NCI-H1048 (cell line): ENCODE results near the gene LSG1.
A peak's percentile ranks its signal among the peaks of the same experiment; 100 is the strongest.
"Not testable (repeated sequence)": the region's sequence is repeated elsewhere in the genome, so short reads cannot be mapped to it uniquely, and the experiment has no call there.

Experiments used
- DNase-seq: peaks from one replicate; lab custom pipeline; 2025; lab: John Stamatoyannopoulos, UW

The LSG1 gene

GRCh38 chr3:194657439-194657838 is 14.6 kb downstream of the LSG1 start:
- DNase-seq = no peak

- DNase-seq = no peak
Measured at GRCh38 chr3:194654443-194654842, 17.5 kb downstream of the LSG1 start.

- no peak for DNase-seq
Measured at GRCh38 chr3:194647747-194648146, 24.2 kb downstream of the LSG1 start.

- DNase-seq = no peak
Measured at GRCh38 chr3:194642769-194643168, 29.2 kb downstream of the LSG1 start.

DNA sequence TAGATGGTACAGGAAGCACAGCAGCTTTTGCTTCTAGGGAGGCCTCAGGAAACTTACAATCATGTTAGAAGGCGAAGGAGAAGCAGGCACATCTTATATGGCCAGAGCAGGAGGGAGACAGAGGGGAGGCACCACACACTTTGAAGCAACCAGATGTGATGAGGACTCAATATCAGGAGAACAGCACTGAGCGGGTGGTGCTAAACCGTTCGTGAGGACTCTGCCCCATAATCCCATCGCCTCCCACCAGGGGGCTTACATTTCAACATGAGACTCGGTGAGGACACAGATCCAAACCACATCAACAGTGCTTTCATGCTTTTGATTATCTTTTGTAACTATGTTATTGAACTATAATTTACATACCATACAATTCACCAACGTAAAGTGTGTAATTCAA is 31.2 kb downstream of the LSG1 start:
- no peak for DNase-seq

DNA sequence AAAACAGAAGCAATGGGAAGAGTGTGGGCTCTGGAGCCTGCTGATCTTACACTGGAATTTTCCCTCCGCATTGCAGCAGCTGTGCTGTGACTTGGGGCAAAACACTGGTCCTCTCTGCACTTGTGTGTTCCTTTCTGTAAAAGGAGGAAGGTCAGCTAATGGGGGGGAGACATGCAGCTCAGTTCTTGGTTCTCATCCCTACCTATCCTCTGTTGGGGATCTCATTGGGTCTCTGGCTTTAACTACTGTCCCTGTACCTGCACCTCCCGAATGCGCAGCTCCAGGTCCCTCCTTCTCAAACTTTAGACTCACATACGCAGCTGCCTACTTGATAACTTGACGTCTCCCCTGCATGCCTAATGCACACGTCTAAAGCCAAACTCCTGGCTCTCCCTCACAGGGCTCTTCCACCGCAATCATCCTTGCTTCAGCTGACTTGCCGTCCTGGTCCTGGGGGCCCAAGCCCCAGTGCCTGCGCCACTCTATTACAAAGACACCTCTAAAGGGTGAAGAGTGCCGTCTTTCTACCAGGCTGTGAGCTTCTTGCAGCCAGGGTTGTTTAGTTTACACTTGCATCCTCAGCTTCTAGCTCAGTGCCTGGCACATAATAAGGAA is 32.9 kb downstream of the LSG1 start:
- no peak for DNase-seq

- no peak for DNase-seq
Measured at GRCh38 chr3:194637541-194638400, 34.2 kb downstream of the LSG1 start.

GRCh38 chr3:194637066-194637465 is 34.9 kb downstream of the LSG1 start:
- no peak for DNase-seq

GRCh38 chr3:194633349-194634004 is 38.5 kb downstream of the LSG1 start, which contains the start of gene TMEM44:
Gene TMEM44, minus strand, starts transcription at chr3:194633419. Its CDS starts 204 bp downstream, at chr3:194633215.
- DNase-seq = peak; percentile 63

- DNase-seq = no peak
Measured at GRCh38 chr3:194632809-194633348, 39.1 kb downstream of the LSG1 start.

DNA sequence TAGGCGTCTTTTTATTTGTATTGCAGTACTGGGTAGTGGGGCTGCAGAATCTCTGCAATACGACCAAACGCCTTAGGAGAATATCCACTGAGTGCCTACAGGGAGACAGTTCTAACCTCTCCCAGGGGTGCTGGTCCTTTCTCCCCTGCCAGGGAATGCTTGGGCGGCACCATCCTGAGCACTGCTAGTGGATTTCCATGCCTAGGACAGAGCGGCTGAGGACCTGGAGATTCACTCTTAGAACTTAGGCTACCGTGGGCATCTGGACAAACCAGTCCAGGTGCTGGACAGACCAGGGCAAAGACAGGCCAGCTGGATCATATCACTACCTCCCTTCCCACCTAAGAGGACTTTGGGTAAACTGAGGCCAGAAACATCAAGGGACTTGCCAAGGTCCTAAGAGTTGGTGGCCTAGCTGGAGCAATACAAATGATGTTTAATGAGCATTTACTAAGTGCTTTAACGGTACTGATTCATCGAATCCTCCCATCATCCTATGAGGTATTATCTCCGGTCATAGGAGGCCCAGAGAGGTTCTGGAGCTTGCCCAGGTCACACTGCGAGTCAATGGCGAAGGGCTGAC is 39.7 kb downstream of the LSG1 start:
- no peak for DNase-seq

- DNase-seq = no peak
Measured at GRCh38 chr3:194631696-194632095, 40.3 kb downstream of the LSG1 start.

- DNase-seq = not testable (repeated sequence)
Measured at GRCh38 chr3:194630681-194631080, 41.3 kb downstream of the LSG1 start.

DNA sequence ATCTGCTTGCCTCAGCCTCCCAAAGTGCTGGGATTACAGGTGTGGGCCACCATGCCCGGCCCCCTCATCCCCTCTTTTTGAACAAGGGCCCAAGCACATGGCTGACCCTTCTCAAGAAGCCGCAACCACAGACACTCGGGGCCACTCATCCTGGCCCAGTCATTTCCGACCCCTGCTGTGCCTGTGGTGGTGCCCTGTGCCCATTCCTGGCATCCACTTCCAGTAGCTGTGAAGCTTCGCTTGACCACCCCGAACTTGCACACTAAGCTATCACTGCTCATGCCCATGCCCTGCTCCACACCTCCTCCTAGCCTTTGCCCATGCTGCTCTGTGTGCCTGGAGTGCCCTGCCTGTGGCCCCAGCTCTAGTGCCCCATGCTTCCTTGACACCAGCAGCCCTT is 47.0 kb downstream of the LSG1 start:
- DNase-seq = no peak

DNA sequence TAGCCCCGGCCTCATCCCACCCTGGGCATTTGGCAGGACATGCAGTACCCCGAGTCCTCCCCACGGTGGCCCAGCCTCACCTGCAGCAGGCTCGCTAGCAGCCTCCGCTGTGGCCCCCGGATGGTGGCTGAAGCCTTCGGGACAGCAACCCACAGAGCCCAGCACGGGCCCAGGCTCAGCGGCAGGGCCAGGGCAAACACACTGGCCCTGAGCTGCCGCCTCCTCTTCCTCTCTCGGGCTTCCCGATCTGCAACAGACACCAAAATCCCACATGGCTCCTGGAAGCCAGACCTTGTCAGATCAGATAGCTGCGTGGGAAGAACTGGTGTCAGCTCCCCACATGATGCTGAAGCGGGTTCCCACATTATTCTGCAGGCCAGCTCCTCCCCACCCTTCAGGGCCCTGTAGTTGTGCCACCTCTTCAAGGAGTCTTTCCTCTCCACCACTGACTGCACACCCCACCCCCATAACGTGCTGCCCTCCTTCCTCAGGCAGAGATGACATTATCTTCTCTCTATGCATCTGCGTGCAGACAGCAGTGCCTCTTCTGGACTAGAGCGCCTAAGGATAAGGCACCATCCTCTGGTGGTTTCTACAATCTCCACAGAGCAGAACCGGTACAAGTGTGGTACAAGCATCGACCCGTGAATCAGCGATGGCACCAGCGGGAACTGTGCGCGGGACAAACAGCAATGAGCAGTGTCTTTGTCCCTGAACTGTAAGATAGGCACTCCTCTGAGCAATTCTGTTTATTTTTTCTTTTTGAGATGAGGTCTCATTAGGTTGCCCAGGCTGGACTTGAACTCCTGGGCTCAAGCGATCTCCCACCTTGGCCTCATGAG is 48.3 kb downstream of the LSG1 start:
- DNase-seq = no peak

DNA sequence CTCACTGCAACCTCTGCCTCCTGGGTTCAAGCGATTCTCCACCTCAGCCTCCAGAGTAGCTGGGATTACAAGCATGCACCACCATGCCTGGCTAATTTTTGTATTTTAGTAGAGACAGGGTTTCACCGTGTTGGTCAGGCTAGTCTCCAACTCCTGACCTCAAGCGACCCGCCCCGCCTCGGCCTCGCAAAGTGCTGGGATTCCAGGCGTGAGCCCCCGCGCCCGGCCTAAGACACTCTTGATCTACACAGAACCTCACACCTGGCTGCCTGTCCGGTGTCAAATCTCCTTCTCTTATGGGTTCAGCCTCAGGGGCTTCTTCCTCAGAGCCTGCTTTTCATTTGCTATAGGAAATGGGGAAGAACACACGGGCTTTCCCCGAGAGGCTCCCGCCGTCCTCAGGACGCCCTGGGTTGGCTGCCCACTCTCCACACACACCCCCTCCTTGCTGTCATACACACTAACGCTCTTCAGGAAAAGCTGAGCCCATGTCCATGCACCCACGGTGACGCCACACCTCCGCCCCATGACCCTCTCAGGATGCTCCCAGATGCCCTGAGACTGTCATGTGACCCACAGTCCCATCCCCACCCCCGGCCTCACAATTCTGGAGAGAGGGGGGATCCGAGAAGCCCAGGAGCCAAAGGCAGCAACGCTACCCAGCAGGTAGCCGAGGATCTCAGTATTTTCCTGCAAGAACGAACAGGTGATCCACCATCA is 49.2 kb downstream of the LSG1 start:
- no peak for DNase-seq

- no peak for DNase-seq
Measured at GRCh38 chr3:194621947-194622346, 50.0 kb downstream of the LSG1 start.

DNA sequence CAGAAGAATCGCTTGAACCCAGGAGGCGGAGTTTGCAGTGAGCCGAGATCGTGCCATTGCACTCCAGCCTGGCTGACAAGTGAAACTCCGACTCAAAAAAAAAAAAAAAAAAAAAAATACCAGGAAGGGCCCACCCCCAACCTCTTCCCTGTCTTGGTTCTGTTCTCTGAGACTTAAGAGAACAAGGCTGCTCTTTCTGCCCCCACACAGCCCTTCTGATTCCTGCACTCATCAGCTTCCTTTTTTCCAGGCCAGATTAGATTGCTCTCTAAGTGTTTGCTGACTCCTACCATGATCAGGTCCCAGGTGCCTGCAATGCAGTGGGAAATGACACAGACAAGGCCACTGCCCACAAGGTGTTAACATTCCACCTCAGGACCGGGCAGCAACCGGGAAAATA is 51.8 kb downstream of the LSG1 start:
- DNase-seq = no peak

DNA sequence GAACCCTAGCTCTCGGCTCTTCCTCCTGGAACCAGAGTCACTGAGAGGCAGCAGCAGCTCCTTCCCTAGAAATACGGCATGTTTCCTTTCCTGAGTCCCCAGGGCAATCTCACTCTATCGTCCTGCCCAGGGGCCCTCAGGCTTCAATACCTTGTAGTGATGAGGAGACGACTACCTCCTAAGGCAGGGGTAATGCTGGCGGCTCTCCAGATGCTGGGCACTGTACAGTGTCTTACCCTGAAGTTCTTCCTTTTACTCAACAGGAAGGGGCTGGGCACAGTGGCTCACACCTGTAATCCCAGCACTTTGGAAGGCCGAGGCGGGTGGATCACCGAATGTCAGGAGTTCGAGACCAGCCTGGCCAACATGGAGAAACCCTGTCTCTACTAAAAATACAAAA is 52.2 kb downstream of the LSG1 start:
- DNase-seq = no peak

- DNase-seq = no peak
Measured at GRCh38 chr3:194618858-194619608, 53.0 kb downstream of the LSG1 start.
